ENCODE results near the gene SLC8A1. TPM values are rescaled to one million over a fixed set of nuclear protein-coding genes. Genes with fewer than 3 reads are reported as not detected.

SLC8A1 gene
- total RNA-seq, 1 donor from 2014 or later = 34.8 TPM

- no peak for DNase-seq (ENCODE audit: low read depth)
- Mint-ChIP-seq H3K27ac (ENCODE audit: unreplicated experiment) (no peak overlapping the region), H3K27me3 (ENCODE audit: low read depth, unreplicated experiment) (no peaks in the 10 kb centered on the region), H3K9me3 (ENCODE audit: unreplicated experiment) (no peaks in the 10 kb centered on the region), H3K36me3 (ENCODE audit: low read depth, unreplicated experiment) (no peaks in the 10 kb centered on the region), H3K4me3 (ENCODE audit: unreplicated experiment) (no peak overlapping the region), H3K4me1 (ENCODE audit: low read depth, unreplicated experiment) (peaks cover 10% of the 10 kb centered on the region)
- Histone ChIP-seq H3K4me3 (ENCODE audit: insufficient read depth, low read depth, low read length) (no peak overlapping the region), H2AFZ (ENCODE audit: low read depth, low read length) (no peak overlapping the region), H3K4me1 (ENCODE audit: insufficient read depth, low read length) (peaks cover 2% of the 10 kb centered on the region), H4K20me1 (ENCODE audit: insufficient read depth, low read length) (no peaks in the 10 kb centered on the region), H3K27ac (ENCODE audit: low read depth, low read length) (no peak overlapping the region), H3K9me3 (ENCODE audit: insufficient read depth, low read depth, low read length) (no peaks in the 10 kb centered on the region), H3K27me3 (ENCODE audit: insufficient read depth, low read length) (no peaks in the 10 kb centered on the region), H3K9ac (ENCODE audit: low read length) (no peak overlapping the region), H3K36me3 (ENCODE audit: insufficient read depth, low read length) (no peaks in the 10 kb centered on the region), H3K4me2 (ENCODE audit: low read length) (no peak overlapping the region), H3K79me2 (ENCODE audit: insufficient read depth, low read length) (no peaks in the 10 kb centered on the region)
- FAIRE-seq = no peak
- no peak for TF ChIP-seq CTCF (IDR thresholded peaks at IDR 0.05; ENCODE audit: insufficient read depth, low read depth, low read length)
- TF ChIP-seq EZH2 (IDR thresholded peaks at IDR 0.05; ENCODE audit: insufficient read depth, low read length) = no peak
Observed at GRCh38 chr2:40193670-40194026, 258.2 kb downstream of the SLC8A1 start.

GRCh38 chr2:40192864-40193669, 258.8 kb downstream of the SLC8A1 start:
- Mint-ChIP-seq H3K27ac (ENCODE audit: unreplicated experiment) (no peak overlapping the region), H3K4me3 (ENCODE audit: unreplicated experiment) (peak overlapping the region; percentile 5), H3K36me3 (ENCODE audit: low read depth, unreplicated experiment) (no peaks in the 10 kb centered on the region), H3K4me1 (ENCODE audit: low read depth, unreplicated experiment) (peaks cover 10% of the 10 kb centered on the region), H3K27me3 (ENCODE audit: low read depth, unreplicated experiment) (no peaks in the 10 kb centered on the region), H3K9me3 (ENCODE audit: unreplicated experiment) (no peaks in the 10 kb centered on the region)
- Histone ChIP-seq H2AFZ (ENCODE audit: low read depth, low read length) (no peak overlapping the region), H3K9ac (ENCODE audit: low read length) (no peak overlapping the region), H3K9me3 (ENCODE audit: insufficient read depth, low read depth, low read length) (no peaks in the 10 kb centered on the region), H4K20me1 (ENCODE audit: insufficient read depth, low read length) (no peaks in the 10 kb centered on the region), H3K27me3 (ENCODE audit: insufficient read depth, low read length) (no peaks in the 10 kb centered on the region), H3K79me2 (ENCODE audit: insufficient read depth, low read length) (no peaks in the 10 kb centered on the region), H3K27ac (ENCODE audit: low read depth, low read length) (no peak overlapping the region), H3K36me3 (ENCODE audit: insufficient read depth, low read length) (no peaks in the 10 kb centered on the region), H3K4me3 (ENCODE audit: insufficient read depth, low read depth, low read length) (no peak overlapping the region), H3K4me2 (ENCODE audit: low read length) (no peak overlapping the region), H3K4me1 (ENCODE audit: insufficient read depth, low read length) (peaks cover 2% of the 10 kb centered on the region)
- no peak for FAIRE-seq
- peak; percentile 16 for DNase-seq (ENCODE audit: low read depth)
- TF ChIP-seq CTCF (IDR thresholded peaks at IDR 0.05; ENCODE audit: insufficient read depth, low read depth, low read length) (no peak), EZH2 (IDR thresholded peaks at IDR 0.05; ENCODE audit: insufficient read depth, low read length) (no peak)

GRCh38 chr2:40190457-40190856, 261.4 kb downstream of the SLC8A1 start:
- peak; percentile 23 for FAIRE-seq
- TF ChIP-seq CTCF (IDR thresholded peaks at IDR 0.05; ENCODE audit: insufficient read depth, low read depth, low read length) = no peak
- no peak for TF ChIP-seq EZH2 (IDR thresholded peaks at IDR 0.05; ENCODE audit: insufficient read depth, low read length)
- H3K9me3 Mint-ChIP-seq (ENCODE audit: unreplicated experiment) = no peaks in the 10 kb centered on the region

More at GRCh38 chr2:40190457-40190856, 261.4 kb downstream of the SLC8A1 start:
- no peaks in the 10 kb centered on the region for H4K20me1 ChIP-seq (ENCODE audit: insufficient read depth, low read length)
- H3K27me3 ChIP-seq (ENCODE audit: insufficient read depth, low read length) = no peaks in the 10 kb centered on the region
- H3K4me1 ChIP-seq (ENCODE audit: insufficient read depth, low read length) = peaks cover 2% of the 10 kb centered on the region
- H3K4me3 ChIP-seq (ENCODE audit: insufficient read depth, low read depth, low read length) = no peak overlapping the region
- H3K27ac ChIP-seq (ENCODE audit: low read depth, low read length) = no peak overlapping the region
- H3K4me2 ChIP-seq (ENCODE audit: low read length) = no peak overlapping the region
- no peaks in the 10 kb centered on the region for H3K36me3 ChIP-seq (ENCODE audit: insufficient read depth, low read length)
- no peaks in the 10 kb centered on the region for H3K79me2 ChIP-seq (ENCODE audit: insufficient read depth, low read length)
- Mint-ChIP-seq H3K4me1 (ENCODE audit: low read depth, unreplicated experiment) (peaks cover 10% of the 10 kb centered on the region), H3K36me3 (ENCODE audit: low read depth, unreplicated experiment) (no peaks in the 10 kb centered on the region), H3K27ac (ENCODE audit: unreplicated experiment) (no peak overlapping the region), H3K27me3 (ENCODE audit: low read depth, unreplicated experiment) (no peaks in the 10 kb centered on the region), H3K4me3 (ENCODE audit: unreplicated experiment) (no peak overlapping the region)
- no peak overlapping the region for H2AFZ ChIP-seq (ENCODE audit: low read depth, low read length)
- H3K9ac ChIP-seq (ENCODE audit: low read length) = no peak overlapping the region
- no peaks in the 10 kb centered on the region for H3K9me3 ChIP-seq (ENCODE audit: insufficient read depth, low read depth, low read length)
- no peak for DNase-seq (ENCODE audit: low read depth)

Measured in astrocyte (in vitro differentiated cells and primary cell).